Measurements from ENCODE around the gene SOX11. TPM values are rescaled to one million over a fixed set of nuclear protein-coding genes. Genes with fewer than 3 reads are reported as not detected.

The SOX11 gene
- total RNA-seq, 6 experiments from 2014 or later = not detected

GRCh38 chr2:5727235-5727634 is 35.1 kb downstream of the SOX11 start:
- Histone ChIP-seq H3K4me1 (no peaks in the 10 kb centered on the region), H3K27ac (no peak overlapping the region), H3K27me3 (no peaks in the 10 kb centered on the region), H3K4me3 (no peak overlapping the region), H3K9me3 (no peaks in the 10 kb centered on the region), H3K36me3 (no peaks in the 10 kb centered on the region)
- intact Hi-C loops (cut with DNase I) = no loop called here
- ATAC-seq = no peak
- DNase-seq = no peak
- TF ChIP-seq CTCF (IDR thresholded peaks at IDR 0.05) (no peak), POLR2A (IDR thresholded peaks at IDR 0.05) (no peak)

- ATAC-seq (no peak), DNase-seq (no peak)
- Histone ChIP-seq H3K4me3 (no peak overlapping the region), H3K9me3 (no peaks in the 10 kb centered on the region), H3K4me1 (no peaks in the 10 kb centered on the region), H3K27me3 (no peaks in the 10 kb centered on the region), H3K36me3 (no peaks in the 10 kb centered on the region), H3K27ac (no peak overlapping the region)
- TF ChIP-seq POLR2A (IDR thresholded peaks at IDR 0.05) (no peak), CTCF (IDR thresholded peaks at IDR 0.05) (no peak)
- WGBS (ENCODE audit: insufficient coverage, low coverage, low lambda C conversion rate, missing lambda C conversion rate) = 45% methylated on average over 3 of the region's 3 CpGs
- intact Hi-C loops (cut with DNase I) = no loop called here
These were observed 37.2 kb downstream of the SOX11 start for GRCh38 chr2:5729416-5729815.

GRCh38 chr2:5730386-5730785 is 38.2 kb downstream of the SOX11 start:
- H3K36me3 ChIP-seq = no peaks in the 10 kb centered on the region
- H3K27me3 ChIP-seq = no peaks in the 10 kb centered on the region
- DNase-seq (no peak), ATAC-seq (no peak)
- intact Hi-C loops (cut with DNase I) = no loop called here
- H3K4me1 ChIP-seq = no peaks in the 10 kb centered on the region
- TF ChIP-seq CTCF (IDR thresholded peaks at IDR 0.05) (no peak), POLR2A (IDR thresholded peaks at IDR 0.05) (no peak)
- WGBS (ENCODE audit: insufficient coverage, low coverage, low lambda C conversion rate, missing lambda C conversion rate) = 50% methylated on average over 1 of the region's 2 CpGs
- no peaks in the 10 kb centered on the region for H3K9me3 ChIP-seq
- no peak overlapping the region for H3K4me3 ChIP-seq
- H3K27ac ChIP-seq = no peak overlapping the region

GRCh38 chr2:5734859-5735520 is 42.8 kb downstream of the SOX11 start:
- intact Hi-C loops (cut with DNase I) = no loop called here
- TF ChIP-seq CTCF (IDR thresholded peaks at IDR 0.05) (no peak), POLR2A (IDR thresholded peaks at IDR 0.05) (no peak)
- Histone ChIP-seq H3K27me3 (no peaks in the 10 kb centered on the region), H3K4me3 (no peak overlapping the region), H3K4me1 (no peaks in the 10 kb centered on the region), H3K27ac (no peak overlapping the region), H3K36me3 (no peaks in the 10 kb centered on the region), H3K9me3 (no peaks in the 10 kb centered on the region)
- 62% methylated on average over 7 of the region's 15 CpGs for WGBS (ENCODE audit: insufficient coverage, low coverage, low lambda C conversion rate, missing lambda C conversion rate)
- ATAC-seq = no peak
- no peak for DNase-seq

GRCh38 chr2:5735521-5735861 is 43.3 kb downstream of the SOX11 start:
- intact Hi-C loops (cut with DNase I) = no loop called here
- no peaks in the 10 kb centered on the region for H3K4me1 ChIP-seq
- WGBS (ENCODE audit: insufficient coverage, low coverage, low lambda C conversion rate, missing lambda C conversion rate) = 35% methylated on average over 6 of the region's 6 CpGs
- H3K4me3 ChIP-seq = no peak overlapping the region
- no peaks in the 10 kb centered on the region for H3K27me3 ChIP-seq
- H3K36me3 ChIP-seq = no peaks in the 10 kb centered on the region
- ATAC-seq = no peak
- no peak for DNase-seq
- no peaks in the 10 kb centered on the region for H3K9me3 ChIP-seq
- no peak overlapping the region for H3K27ac ChIP-seq
- TF ChIP-seq CTCF (IDR thresholded peaks at IDR 0.05) = no peak
- no peak for TF ChIP-seq POLR2A (IDR thresholded peaks at IDR 0.05)

Data from right lobe of liver (tissue), 6 donors.